GM12875 (cell line): Measurements from ENCODE around the gene TMA7B.

Experiments used
- H3K4me3 ChIP-seq: one replicate; pipeline ENCODE4 v1.5.1; 2011; ENCODE audit warnings: low read depth, low read length, control low read depth
- TF ChIP-seq, protein P1 (sequence below): IDR thresholded peaks from 2 replicates; pipeline ENCODE4 v1.5.1; 2011; ENCODE audit warnings: low read depth, mild to moderate bottlenecking, control low read depth, inconsistent platforms, low read length, moderate library complexity, borderline replicate concordance; ENCODE audit not compliant: insufficient read depth

The TMA7B gene

DNA sequence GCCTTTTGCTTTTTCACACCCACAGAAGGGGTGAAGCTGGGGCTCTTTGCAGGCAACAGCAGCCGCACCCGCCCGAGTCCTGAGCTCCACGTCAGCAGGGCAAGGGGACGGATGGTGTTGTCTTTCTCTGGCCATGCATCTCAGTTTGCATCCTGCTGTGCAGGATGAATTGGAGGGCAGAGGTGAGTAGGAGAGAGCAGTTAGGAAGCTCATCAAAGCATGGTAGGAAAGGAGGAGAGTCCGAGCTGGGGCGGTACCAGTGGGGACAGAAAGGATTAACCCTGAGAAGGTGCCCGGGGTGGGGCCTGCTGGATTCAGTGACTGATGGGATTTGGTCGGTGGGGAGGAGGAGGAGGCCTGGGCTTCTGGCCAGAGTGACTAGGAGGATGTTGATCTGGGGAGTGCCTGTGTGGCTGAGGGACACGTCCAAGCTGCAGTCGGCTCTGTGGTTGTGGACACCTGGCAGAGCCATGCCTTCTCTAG, 49.1 kb downstream of the TMA7B start:
- no peak overlapping the region for H3K4me3 ChIP-seq
- TF ChIP-seq, protein P1, sequence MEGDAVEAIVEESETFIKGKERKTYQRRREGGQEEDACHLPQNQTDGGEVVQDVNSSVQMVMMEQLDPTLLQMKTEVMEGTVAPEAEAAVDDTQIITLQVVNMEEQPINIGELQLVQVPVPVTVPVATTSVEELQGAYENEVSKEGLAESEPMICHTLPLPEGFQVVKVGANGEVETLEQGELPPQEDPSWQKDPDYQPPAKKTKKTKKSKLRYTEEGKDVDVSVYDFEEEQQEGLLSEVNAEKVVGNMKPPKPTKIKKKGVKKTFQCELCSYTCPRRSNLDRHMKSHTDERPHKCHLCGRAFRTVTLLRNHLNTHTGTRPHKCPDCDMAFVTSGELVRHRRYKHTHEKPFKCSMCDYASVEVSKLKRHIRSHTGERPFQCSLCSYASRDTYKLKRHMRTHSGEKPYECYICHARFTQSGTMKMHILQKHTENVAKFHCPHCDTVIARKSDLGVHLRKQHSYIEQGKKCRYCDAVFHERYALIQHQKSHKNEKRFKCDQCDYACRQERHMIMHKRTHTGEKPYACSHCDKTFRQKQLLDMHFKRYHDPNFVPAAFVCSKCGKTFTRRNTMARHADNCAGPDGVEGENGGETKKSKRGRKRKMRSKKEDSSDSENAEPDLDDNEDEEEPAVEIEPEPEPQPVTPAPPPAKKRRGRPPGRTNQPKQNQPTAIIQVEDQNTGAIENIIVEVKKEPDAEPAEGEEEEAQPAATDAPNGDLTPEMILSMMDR: no peak

DNA sequence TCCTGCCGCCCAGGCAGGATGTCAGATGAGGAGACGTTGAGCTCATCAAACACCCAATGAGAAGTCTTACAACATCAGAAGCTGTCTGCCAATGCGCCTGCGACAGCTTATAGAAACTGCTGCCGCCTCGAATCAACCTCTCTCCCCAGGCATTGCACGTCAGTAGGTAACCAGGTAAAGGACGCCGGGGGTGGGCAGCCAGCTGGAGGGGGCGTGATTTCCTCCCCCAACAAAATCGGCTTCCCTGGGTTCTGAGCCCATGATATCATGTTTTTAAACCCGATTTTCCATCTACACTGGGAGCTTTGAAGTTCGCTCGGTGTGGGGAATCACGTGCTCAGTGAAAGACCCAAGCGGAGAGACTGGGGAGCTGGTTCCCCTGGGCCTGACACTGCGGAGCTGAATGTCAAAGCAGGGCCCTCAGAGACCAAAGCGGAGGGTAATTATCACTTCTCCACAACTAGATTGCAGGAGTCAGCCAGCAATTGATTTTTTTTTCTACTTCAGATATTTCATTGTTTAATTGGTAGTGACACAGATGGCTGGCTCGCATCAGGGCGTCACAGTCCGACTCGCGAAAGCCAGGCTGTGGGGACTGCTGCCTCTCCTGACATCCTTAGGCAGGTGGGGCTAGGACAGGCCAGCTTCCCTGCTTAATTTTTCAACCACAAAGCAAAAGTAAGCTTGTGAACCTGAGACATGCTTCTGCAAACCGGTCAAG, 49.9 kb downstream of the TMA7B start:
- TF ChIP-seq, protein P1: no peak
- no peak overlapping the region for H3K4me3 ChIP-seq

DNA sequence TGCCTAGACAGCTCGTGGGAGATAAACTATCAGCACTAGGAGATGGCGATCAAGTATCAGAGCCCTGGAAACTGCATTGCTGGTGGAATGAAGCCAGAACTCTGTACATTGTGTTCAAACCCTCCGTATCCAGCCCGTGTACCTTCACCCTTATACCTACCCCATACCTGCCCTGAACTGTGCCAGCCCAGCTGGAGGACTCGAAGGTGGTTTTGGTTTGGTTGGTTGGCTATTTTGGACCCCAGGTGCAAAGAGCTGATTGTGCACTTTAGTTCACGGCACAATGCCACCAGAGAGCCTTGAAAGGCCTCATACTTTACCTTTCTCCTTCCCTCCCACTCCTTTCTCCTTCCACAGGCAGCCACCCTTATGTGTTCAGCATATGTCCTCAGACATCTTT, 50.5 kb downstream of the TMA7B start:
- no peak overlapping the region for H3K4me3 ChIP-seq
- TF ChIP-seq, protein P1: no peak
